ENCODE data around the gene CMTM1. TPM values are rescaled to one million over a fixed set of nuclear protein-coding genes. Genes with fewer than 3 reads are reported as not detected.

Gene CMTM1
- total RNA-seq, 1 experiment from 2014 or later = 2.6 TPM

DNA sequence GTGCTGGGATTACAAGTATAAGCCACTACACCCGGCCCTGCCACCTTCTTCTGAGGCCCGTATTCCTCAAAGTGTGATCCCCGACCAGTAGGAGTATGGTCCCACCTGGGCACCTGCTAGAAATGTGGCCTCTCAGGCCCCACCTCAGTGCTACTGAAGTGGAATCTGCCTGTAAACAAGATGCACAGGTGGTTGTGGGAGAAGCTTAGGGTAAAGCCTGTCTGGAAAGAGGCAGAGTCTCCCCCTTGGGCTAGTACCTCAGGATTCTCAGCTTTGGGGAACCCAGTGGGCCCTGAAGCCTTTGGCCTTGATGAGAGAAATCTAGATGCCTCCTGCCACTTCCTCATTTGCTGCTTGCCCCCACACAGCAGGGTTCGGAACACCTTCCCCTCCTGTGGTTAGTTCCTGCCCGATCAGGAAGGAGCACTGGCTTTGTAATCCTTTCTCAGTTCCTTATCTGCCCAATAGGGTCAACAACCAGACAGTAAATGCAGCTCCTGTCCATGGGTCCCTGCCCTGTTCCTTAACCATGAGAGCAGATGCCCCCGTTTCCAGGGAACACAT, 41.6 kb upstream of the CMTM1 start:
- Mint-ChIP-seq H3K4me3 (no peak overlapping the region), H3K27ac (peak overlapping the region in 1 of 3 experiments; percentile 69; a peak in 1 of 7 replicates), H3K36me3 (ENCODE audit: insufficient read depth in 1 of 3, low read depth in 3 of 3) (peaks cover 0 to 6% (median 0%) of the 10 kb centered on the region in 3 experiments; a peak in 4 of 7 replicates), H3K4me1 (0 out of 4 replicates have a peak, but pooled peaks cover 0 to 3% of the 10 kb centered on the region in 2 experiments), H3K27me3 (ENCODE audit: low read depth) (peaks cover 2% of the 10 kb centered on the region; the same call in 1 of the 2 replicates), H3K9me3 (no peaks in the 10 kb centered on the region)
- Histone ChIP-seq H3K79me1 (ENCODE audit: insufficient read depth, low read depth, low read length, poor library complexity, severe bottlenecking) (no peaks in the 10 kb centered on the region), H2AK5ac (ENCODE audit: insufficient read length, low read length) (no peak overlapping the region), H4K8ac (replicated peaks; ENCODE audit: insufficient read length, low read depth, low read length) (no peak overlapping the region), H4K20me1 (ENCODE audit: control insufficient read depth, insufficient read depth, insufficient read length) (no peaks in the 10 kb centered on the region), H3K4me1 (ENCODE audit: insufficient read depth, low read length) (no peaks in the 10 kb centered on the region), H3K27me3 (ENCODE audit: insufficient read depth, low read length) (no peaks in the 10 kb centered on the region), H3K4me2 (ENCODE audit: insufficient read depth, insufficient read length, low read length) (no peak overlapping the region), H2BK5ac (ENCODE audit: insufficient read length, low read length) (no peak overlapping the region), H2BK12ac (ENCODE audit: insufficient read length, low read depth, low read length) (no peak overlapping the region), H4K5ac (ENCODE audit: insufficient read length, low read depth, low read length) (no peak overlapping the region), H3K9ac (ENCODE audit: extremely low read depth, insufficient read length, low read length) (no peak overlapping the region), H2BK20ac (ENCODE audit: low read depth, low read length, poor library complexity, severe bottlenecking) (no peak overlapping the region), H2BK15ac (ENCODE audit: low read depth, low read length) (no peak overlapping the region), H3K18ac (ENCODE audit: insufficient read length, low read depth, low read length) (no peak overlapping the region), H3K23ac (ENCODE audit: insufficient read length, low read depth, low read length) (no peak overlapping the region), H3T11ph (ENCODE audit: low read length) (no peak overlapping the region), H2BK120ac (ENCODE audit: low read depth, low read length, poor library complexity, severe bottlenecking) (no peak overlapping the region), H3K4ac (ENCODE audit: low read depth, low read length) (no peak overlapping the region), H3K14ac (ENCODE audit: insufficient read depth, low read length) (no peak overlapping the region), H3K27ac (ENCODE audit: insufficient read length, low read depth, low read length) (no peak overlapping the region), H4K91ac (ENCODE audit: insufficient read length, low read depth, low read length) (no peak overlapping the region), H3K9me3 (ENCODE audit: control insufficient read depth, low read depth, low read length) (no peaks in the 10 kb centered on the region), H3K23me2 (ENCODE audit: insufficient read length, low read depth, low read length, poor library complexity, severe bottlenecking) (no peaks in the 10 kb centered on the region), H3K79me2 (ENCODE audit: insufficient read depth, low read length) (no peaks in the 10 kb centered on the region), H3K56ac (ENCODE audit: insufficient read length, low read depth, low read length) (no peak overlapping the region), H2AFZ (ENCODE audit: low read length) (no peak overlapping the region)
- TF ChIP-seq, protein P1, sequence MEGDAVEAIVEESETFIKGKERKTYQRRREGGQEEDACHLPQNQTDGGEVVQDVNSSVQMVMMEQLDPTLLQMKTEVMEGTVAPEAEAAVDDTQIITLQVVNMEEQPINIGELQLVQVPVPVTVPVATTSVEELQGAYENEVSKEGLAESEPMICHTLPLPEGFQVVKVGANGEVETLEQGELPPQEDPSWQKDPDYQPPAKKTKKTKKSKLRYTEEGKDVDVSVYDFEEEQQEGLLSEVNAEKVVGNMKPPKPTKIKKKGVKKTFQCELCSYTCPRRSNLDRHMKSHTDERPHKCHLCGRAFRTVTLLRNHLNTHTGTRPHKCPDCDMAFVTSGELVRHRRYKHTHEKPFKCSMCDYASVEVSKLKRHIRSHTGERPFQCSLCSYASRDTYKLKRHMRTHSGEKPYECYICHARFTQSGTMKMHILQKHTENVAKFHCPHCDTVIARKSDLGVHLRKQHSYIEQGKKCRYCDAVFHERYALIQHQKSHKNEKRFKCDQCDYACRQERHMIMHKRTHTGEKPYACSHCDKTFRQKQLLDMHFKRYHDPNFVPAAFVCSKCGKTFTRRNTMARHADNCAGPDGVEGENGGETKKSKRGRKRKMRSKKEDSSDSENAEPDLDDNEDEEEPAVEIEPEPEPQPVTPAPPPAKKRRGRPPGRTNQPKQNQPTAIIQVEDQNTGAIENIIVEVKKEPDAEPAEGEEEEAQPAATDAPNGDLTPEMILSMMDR (conservative IDR thresholded peaks at IDR 0.05) = no peak
- DNase-seq = no peak
- WGBS (ENCODE audit: extremely low coverage, insufficient read length, low lambda C conversion rate) = no CpG with 5 or more reads among the region's 6 CpGs

All from H9 (cell line).